LNCaP clone FGC (cell line): Measurements from ENCODE around the gene MAPKAP1.

Source experiments
- DNase-seq: peaks from one replicate; pipeline ENCODE4 v3.0.0-alpha.2; 2011; ENCODE audit warnings: low read depth
- H3K4me3 ChIP-seq: 2 replicates; pipeline ENCODE4 v1.5.1; 2011; ENCODE audit warnings: mild to moderate bottlenecking, low read depth, low read length, control low read depth
- CTCF ChIP-seq: IDR thresholded peaks from 2 replicates; pipeline ENCODE4 v1.5.1; 2012; ENCODE audit warnings: mild to moderate bottlenecking; ENCODE audit not compliant: control insufficient read depth, insufficient read depth; ENCODE audit errors: extremely low read depth

Gene MAPKAP1

DNA sequence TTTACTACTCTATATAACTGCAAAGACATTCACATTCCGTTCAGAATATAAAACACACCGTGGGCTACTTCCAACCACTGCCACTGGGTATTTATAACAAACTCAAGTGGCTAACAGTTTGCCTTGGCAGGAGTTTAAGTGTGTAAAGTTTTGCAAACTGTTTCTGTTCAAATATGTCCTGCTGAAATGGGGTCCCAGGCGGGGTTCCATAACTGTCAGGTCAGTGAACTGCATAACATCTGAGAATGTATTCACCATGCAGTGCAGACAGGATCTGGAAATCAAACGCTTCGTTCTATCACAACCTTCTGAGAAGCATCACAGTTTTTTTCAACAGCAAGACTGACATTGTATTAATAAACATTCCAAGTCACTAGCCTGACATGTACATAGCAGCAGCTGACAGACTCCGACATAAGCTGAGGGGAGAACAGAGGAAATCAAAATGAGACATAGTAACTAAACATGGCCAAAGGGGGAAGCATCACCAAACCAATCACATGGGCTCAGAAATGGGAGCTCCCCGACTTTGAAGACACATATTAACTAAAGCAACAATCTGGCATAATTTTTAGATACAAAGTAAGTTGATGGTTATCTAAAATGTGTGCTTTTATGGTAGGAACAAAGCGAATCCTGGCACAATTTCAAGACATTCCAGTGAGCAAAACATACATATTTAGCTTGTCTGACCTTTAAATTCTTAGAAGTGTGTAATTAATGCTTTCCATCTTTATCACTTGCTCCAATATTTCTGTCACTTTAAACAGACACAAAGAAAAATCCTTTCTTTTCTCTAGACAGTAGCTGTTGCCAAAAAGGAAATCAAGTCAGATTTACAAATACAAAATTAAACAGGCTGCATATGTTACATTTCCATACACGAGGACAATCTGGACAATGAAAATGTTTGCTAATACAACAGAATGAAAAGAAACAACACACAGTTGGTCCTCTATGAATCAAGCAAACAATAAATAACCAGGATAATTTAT lies 156.8 kb downstream of the MAPKAP1 start:
- no peak for DNase-seq

GRCh38 chr9:125549465-125549871 lies 157.5 kb downstream of the MAPKAP1 start:
- DNase-seq = peak; percentile 88
- TF ChIP-seq CTCF = no peak
- H3K4me3 ChIP-seq = peak overlapping the region; percentile 9; the same call in 1 of the 2 replicates

More for the DNA sequence above, 156.8 kb downstream of the MAPKAP1 start:
- no peak for TF ChIP-seq CTCF
- peak overlapping the region; percentile 9; the same call in 1 of the 2 replicates for H3K4me3 ChIP-seq

DNA sequence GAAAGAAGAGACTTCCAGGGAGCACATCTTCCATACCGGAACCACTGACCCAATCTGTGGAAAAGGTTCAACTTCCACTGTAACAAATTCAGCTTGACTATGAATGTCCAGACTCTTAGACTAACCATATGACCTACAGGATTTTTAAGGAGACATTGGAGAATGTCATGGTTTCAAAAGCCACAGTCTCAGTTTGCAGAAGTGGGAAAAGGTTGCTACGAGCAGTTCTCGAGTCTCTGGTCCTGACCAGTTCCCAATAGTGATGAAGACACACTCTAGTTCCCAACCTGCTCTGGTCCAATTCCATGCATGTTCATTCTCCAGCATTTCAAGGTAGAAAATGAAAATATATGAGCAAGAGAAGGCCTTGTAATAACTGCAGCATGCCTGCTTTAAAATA lies 158.0 kb downstream of the MAPKAP1 start:
- TF ChIP-seq CTCF = no peak
- H3K4me3 ChIP-seq = no peak overlapping the region
- DNase-seq = no peak

- no peak for DNase-seq
- no peak overlapping the region for H3K4me3 ChIP-seq
- TF ChIP-seq CTCF = no peak
Measured at GRCh38 chr9:125548141-125548540, 158.9 kb downstream of the MAPKAP1 start.

- no peak overlapping the region for H3K4me3 ChIP-seq
- no peak for TF ChIP-seq CTCF
- DNase-seq = no peak
Measured at GRCh38 chr9:125547368-125547767, 159.6 kb downstream of the MAPKAP1 start.

GRCh38 chr9:125545845-125546244 lies 161.2 kb downstream of the MAPKAP1 start:
- DNase-seq = no peak
- H3K4me3 ChIP-seq = no peak overlapping the region
- no peak for TF ChIP-seq CTCF
